Smooth muscle cell (in vitro differentiated cells): ENCODE data around the gene TSPAN2. TPM values are rescaled to one million over a fixed set of nuclear protein-coding genes. Genes with fewer than 3 reads are reported as not detected.
"Not testable (repeated sequence)": the region's sequence is repeated elsewhere in the genome, so short reads cannot be mapped to it uniquely, and the experiment has no call there.

Experiments
- DNase-seq: peaks from one replicate; lab custom pipeline; 2025; ENCODE audit not compliant: unreplicated experiment; lab: John Stamatoyannopoulos, UW
- H2AFZ ChIP-seq: fragments of 200-600 bp; sonication (generic); 2 replicates; pipeline ENCODE4 v1.6.0; 2016; ENCODE audit warnings: antibody characterized with exemption, low read depth, mild to moderate bottlenecking
- H3F3A ChIP-seq: fragments of 200-600 bp; sonication (generic); 2 replicates; pipeline ENCODE4 v1.6.0; 2017; ENCODE audit warnings: antibody characterized with exemption, low read depth
- H3K27ac ChIP-seq: fragments of 200-600 bp; sonication (generic); 2 replicates; pipeline ENCODE4 v1.5.1; 2016; ENCODE audit warnings: low read depth, mild to moderate bottlenecking
- H3K27me3 ChIP-seq: fragments of 200-600 bp; sonication (generic); 2 replicates; pipeline ENCODE4 v1.6.1; 2016; ENCODE audit warnings: low read depth, mild to moderate bottlenecking
- H3K36me3 ChIP-seq: fragments of 200-600 bp; sonication (generic); 2 replicates; pipeline ENCODE4 v1.5.1; 2016; ENCODE audit warnings: low read depth
- H3K4me1 ChIP-seq: fragments of 200-600 bp; sonication (generic); 2 replicates; pipeline ENCODE4 v1.5.1; 2016; ENCODE audit warnings: low read depth
- H3K4me2 ChIP-seq: fragments of 200-600 bp; sonication (generic); 2 replicates; pipeline ENCODE4 v1.6.0; 2016; ENCODE audit warnings: mild to moderate bottlenecking
- H3K4me3 ChIP-seq: fragments of 200-600 bp; sonication (generic); 2 replicates; pipeline ENCODE4 v1.5.1; 2016; ENCODE audit warnings: mild to moderate bottlenecking
- H3K79me2 ChIP-seq: fragments of 200-600 bp; sonication (generic); 2 replicates; pipeline ENCODE4 v1.6.0; 2016; ENCODE audit warnings: low read depth, mild to moderate bottlenecking
- H3K9ac ChIP-seq: fragments of 200-600 bp; sonication (generic); 2 replicates; pipeline ENCODE4 v1.6.0; 2016; ENCODE audit warnings: low read depth
- H3K9me3 ChIP-seq: fragments of 200-600 bp; sonication (generic); replicated peaks from 2 replicates; pipeline ENCODE4 v1.5.1; 2016; ENCODE audit warnings: low read depth
- H4K20me1 ChIP-seq: fragments of 200-600 bp; sonication (generic); 2 replicates; pipeline ENCODE4 v1.6.0; 2016; ENCODE audit warnings: low read depth
- WGBS: methylation state at CpG from one replicate; pipeline ENCODE4 v1.1.7; 2016; ENCODE audit warnings: low lambda C conversion rate; 5-methylcytosine and 5-hydroxymethylcytosine counted together
- polyA plus RNA-seq: library from polyadenylated mRNA; unstranded; fragments of >200 nt; fragmentation: Nextera tagmentation; extraction: Ambion mirVana; gene quantifications from 2 replicates; pipeline ENCODE4 v1.2.1, GENCODE V29; 2016
- total RNA-seq: library from RNA; depleted of rRNA; stranded (reverse); fragments of >200 nt; gene quantifications from 2 replicates; pipeline ENCODE4 v1.2.3, GENCODE V29; 2014
- TF ChIP-seq, protein P1 (sequence below): fragments of 200-600 bp; sonication (generic); IDR thresholded peaks from 2 replicates; pipeline ENCODE4 v1.5.1; 2017; ENCODE audit warnings: borderline replicate concordance, mild to moderate bottlenecking, antibody characterized with exemption; ENCODE audit not compliant: insufficient read depth, poor library complexity, severe bottlenecking

The TSPAN2 gene
- total and polyA plus RNA-seq, 2 experiments from 2014 or later, result 13.8 to 17.4 TPM

DNA sequence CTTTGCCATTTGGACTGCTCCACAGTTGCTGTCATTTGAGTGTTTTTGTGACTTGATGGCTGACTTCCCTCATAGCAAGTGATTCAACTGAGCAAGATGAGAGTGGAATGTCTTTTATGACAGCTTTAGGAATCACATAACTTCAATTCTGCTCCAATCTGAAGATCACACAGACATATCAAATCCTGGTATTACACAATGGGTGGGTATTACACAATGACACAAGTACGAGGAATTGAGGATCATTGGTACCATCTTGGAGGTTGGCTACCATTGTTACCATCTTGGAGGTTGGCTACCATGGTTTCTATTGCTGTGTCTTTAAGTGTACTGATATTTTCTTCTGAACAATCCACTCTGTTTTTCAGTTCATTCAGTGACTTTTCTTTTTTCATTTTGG, 68.2 kb downstream of the TSPAN2 start:
- Histone ChIP-seq H3F3A (no peaks in the 10 kb centered on the region), H3K9ac (no peak overlapping the region), H3K4me1 (no peaks in the 10 kb centered on the region), H3K4me2 (no peak overlapping the region), H3K4me3 (no peak overlapping the region), H4K20me1 (no peaks in the 10 kb centered on the region), H3K36me3 (no peaks in the 10 kb centered on the region), H3K27me3 (no peaks in the 10 kb centered on the region), H2AFZ (no peak overlapping the region), H3K9me3 (no peaks in the 10 kb centered on the region), H3K79me2 (no peaks in the 10 kb centered on the region), H3K27ac (no peak overlapping the region)
- 76% methylated on average over 1 of the region's 1 CpG for WGBS
- DNase-seq, result no peak
- TF ChIP-seq, protein P1, sequence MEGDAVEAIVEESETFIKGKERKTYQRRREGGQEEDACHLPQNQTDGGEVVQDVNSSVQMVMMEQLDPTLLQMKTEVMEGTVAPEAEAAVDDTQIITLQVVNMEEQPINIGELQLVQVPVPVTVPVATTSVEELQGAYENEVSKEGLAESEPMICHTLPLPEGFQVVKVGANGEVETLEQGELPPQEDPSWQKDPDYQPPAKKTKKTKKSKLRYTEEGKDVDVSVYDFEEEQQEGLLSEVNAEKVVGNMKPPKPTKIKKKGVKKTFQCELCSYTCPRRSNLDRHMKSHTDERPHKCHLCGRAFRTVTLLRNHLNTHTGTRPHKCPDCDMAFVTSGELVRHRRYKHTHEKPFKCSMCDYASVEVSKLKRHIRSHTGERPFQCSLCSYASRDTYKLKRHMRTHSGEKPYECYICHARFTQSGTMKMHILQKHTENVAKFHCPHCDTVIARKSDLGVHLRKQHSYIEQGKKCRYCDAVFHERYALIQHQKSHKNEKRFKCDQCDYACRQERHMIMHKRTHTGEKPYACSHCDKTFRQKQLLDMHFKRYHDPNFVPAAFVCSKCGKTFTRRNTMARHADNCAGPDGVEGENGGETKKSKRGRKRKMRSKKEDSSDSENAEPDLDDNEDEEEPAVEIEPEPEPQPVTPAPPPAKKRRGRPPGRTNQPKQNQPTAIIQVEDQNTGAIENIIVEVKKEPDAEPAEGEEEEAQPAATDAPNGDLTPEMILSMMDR, result no peak

GRCh38 chr1:115019549-115019948, 69.8 kb downstream of the TSPAN2 start:
- H3K27me3 ChIP-seq, H3K4me3 ChIP-seq, DNase-seq, H3K27ac ChIP-seq, H4K20me1 ChIP-seq, H3K79me2 ChIP-seq, H2AFZ ChIP-seq, H3K36me3 ChIP-seq, H3K9ac ChIP-seq, H3K4me2 ChIP-seq, H3K9me3 ChIP-seq, H3K4me1 ChIP-seq, H3F3A ChIP-seq: not testable (repeated sequence)
- 94% methylated on average over 9 of the region's 9 CpGs for WGBS

GRCh38 chr1:115013792-115014191, 75.5 kb downstream of the TSPAN2 start:
- H3K36me3 ChIP-seq, result no peaks in the 10 kb centered on the region
- no peaks in the 10 kb centered on the region for H3K9me3 ChIP-seq
- no peak overlapping the region for H2AFZ ChIP-seq
- 97% methylated on average over 2 of the region's 2 CpGs for WGBS
- H3K27ac ChIP-seq, result no peak overlapping the region
- TF ChIP-seq, protein P1, result no peak
- no peaks in the 10 kb centered on the region for H3K4me1 ChIP-seq
- no peak overlapping the region for H3K9ac ChIP-seq
- no peaks in the 10 kb centered on the region for H3F3A ChIP-seq
- no peak overlapping the region for H3K4me2 ChIP-seq
- no peaks in the 10 kb centered on the region for H3K27me3 ChIP-seq
- DNase-seq, result no peak
- H4K20me1 ChIP-seq, result no peaks in the 10 kb centered on the region
- H3K79me2 ChIP-seq, result no peaks in the 10 kb centered on the region
- no peak overlapping the region for H3K4me3 ChIP-seq

- Histone ChIP-seq H3K9ac (no peak overlapping the region), H3K36me3 (no peaks in the 10 kb centered on the region), H3K4me2 (no peak overlapping the region), H3F3A (no peaks in the 10 kb centered on the region), H3K4me1 (no peaks in the 10 kb centered on the region), H4K20me1 (no peaks in the 10 kb centered on the region), H3K27ac (no peak overlapping the region), H3K9me3 (no peaks in the 10 kb centered on the region), H3K79me2 (no peaks in the 10 kb centered on the region), H3K27me3 (no peaks in the 10 kb centered on the region), H2AFZ (no peak overlapping the region), H3K4me3 (no peak overlapping the region)
- DNase-seq, result no peak
- 89% methylated on average over 1 of the region's 1 CpG for WGBS
- TF ChIP-seq, protein P1, result no peak
Measured at GRCh38 chr1:115012434-115012833, 76.9 kb downstream of the TSPAN2 start.
